ENCODE results near the gene EYA4.

DNA sequence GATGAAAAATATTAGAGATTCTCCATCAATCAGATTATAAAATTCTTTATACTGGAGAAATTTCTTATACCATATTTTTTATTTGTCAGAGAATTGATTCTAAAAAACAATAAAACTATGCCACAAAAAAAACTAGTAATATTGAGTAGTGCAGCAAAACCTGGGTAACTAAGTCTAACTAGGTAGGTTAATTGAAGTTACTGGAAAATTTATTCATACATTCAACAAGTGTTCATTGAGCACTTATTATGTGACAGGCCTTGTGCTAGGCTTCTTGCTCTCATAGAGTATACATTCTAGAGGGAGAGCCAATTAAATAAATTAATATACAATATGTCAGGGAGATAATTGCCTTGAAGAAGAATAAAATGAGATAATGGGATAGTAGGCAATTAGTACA is 189.4 kb downstream of the EYA4 start:
- TF ChIP-seq, protein P1, sequence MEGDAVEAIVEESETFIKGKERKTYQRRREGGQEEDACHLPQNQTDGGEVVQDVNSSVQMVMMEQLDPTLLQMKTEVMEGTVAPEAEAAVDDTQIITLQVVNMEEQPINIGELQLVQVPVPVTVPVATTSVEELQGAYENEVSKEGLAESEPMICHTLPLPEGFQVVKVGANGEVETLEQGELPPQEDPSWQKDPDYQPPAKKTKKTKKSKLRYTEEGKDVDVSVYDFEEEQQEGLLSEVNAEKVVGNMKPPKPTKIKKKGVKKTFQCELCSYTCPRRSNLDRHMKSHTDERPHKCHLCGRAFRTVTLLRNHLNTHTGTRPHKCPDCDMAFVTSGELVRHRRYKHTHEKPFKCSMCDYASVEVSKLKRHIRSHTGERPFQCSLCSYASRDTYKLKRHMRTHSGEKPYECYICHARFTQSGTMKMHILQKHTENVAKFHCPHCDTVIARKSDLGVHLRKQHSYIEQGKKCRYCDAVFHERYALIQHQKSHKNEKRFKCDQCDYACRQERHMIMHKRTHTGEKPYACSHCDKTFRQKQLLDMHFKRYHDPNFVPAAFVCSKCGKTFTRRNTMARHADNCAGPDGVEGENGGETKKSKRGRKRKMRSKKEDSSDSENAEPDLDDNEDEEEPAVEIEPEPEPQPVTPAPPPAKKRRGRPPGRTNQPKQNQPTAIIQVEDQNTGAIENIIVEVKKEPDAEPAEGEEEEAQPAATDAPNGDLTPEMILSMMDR (IDR thresholded peaks at IDR 0.05 in 8 of 11, conservative IDR thresholded peaks at IDR 0.05 in 3 of 11): no peak
- TF ChIP-seq POLR2AphosphoS5 (IDR thresholded peaks at IDR 0.05): no peak
